NCI-H2196 (cell line): ENCODE measurements around the gene CTNNBL1.

Experiments used
- DNase-seq: peaks from one replicate; lab custom pipeline; 2025; ENCODE audit not compliant: unreplicated experiment; lab: John Stamatoyannopoulos, UW

CTNNBL1 gene

GRCh38 chr20:37808233-37809070 lies 114.6 kb downstream of the CTNNBL1 start:
- DNase-seq = no peak

- DNase-seq = no peak
Observed at GRCh38 chr20:37810027-37810426, 116.2 kb downstream of the CTNNBL1 start.

- DNase-seq = no peak
Observed at GRCh38 chr20:37816003-37816402, 122.2 kb downstream of the CTNNBL1 start.

DNA sequence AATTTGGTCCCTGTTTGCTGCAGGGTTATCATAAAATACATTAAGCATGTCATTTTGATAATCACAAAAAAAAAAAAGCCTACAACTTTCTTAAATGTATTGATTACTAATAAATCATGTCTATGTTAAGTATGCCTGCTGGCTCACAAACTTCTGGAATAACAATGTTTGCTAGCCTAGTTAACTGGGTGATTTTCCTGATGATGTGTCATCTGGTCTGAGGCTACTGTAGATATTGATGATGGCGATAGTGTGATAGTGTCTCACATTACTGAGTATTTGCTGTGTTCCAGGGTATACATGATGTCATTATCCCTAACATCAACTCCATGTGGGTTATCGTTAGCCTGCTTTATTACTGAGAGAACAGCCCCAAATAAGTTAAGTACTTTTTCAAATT lies 122.9 kb downstream of the CTNNBL1 start:
- DNase-seq = no peak

- no peak for DNase-seq
Observed at GRCh38 chr20:37821696-37822095, 127.9 kb downstream of the CTNNBL1 start.

GRCh38 chr20:37822141-37822601 lies 128.3 kb downstream of the CTNNBL1 start:
- DNase-seq = no peak

GRCh38 chr20:37823296-37823980 lies 129.6 kb downstream of the CTNNBL1 start:
- no peak for DNase-seq

GRCh38 chr20:37827605-37828004 lies 133.8 kb downstream of the CTNNBL1 start:
- DNase-seq = no peak

DNA sequence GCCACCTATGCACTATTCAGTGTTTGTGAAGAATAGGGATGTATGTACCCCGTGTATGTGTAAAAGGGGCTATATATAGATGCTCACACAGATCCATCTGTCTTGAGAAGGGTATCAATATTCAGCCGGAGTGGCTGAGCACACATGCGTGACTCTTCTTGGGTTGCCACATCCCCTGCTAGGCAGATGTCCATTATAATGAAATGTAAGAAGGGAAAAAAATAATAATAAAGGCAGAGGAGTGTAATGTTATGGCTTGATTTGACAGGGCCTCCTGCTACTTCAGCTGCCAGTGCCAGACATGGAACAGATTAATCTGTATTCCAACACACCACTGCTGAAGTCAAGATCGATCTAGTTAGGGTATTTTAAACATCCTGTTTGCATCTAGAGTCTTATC lies 134.9 kb downstream of the CTNNBL1 start:
- DNase-seq = no peak

- no peak for DNase-seq
Observed at GRCh38 chr20:37829128-37829527, 135.3 kb downstream of the CTNNBL1 start.

DNA sequence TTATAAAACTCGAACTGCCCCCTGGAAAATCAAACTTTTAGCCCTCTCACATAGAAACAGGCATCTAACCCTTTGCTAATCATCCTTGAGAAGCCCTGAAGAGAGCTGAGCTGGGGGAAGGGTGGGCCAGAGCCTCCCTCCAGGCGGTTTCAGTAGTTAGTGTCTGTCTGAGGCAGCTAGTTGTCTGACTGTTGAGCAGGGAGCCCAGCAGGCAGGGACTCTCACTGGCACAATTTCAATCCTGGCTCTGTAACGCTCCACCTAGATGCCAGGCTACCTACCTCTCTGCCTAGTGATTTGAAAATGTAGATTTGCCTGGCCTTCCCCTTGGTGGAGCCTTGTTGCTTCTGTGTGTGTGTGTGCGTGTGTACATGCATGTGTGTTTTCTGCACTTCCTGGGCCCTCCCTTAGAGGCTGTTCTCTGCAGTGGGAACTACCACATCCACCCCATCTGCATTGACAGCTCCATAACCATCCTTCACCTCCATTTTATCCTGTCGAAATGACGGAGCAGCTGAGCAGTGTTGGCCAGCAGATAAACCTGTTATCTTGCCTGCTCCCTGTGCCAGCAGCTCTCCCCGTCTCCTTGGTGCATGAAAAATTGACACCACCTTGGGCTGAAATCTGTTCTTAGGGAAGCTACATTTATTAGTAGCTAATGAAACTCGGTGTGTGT lies 139.5 kb downstream of the CTNNBL1 start:
- DNase-seq = no peak

DNA sequence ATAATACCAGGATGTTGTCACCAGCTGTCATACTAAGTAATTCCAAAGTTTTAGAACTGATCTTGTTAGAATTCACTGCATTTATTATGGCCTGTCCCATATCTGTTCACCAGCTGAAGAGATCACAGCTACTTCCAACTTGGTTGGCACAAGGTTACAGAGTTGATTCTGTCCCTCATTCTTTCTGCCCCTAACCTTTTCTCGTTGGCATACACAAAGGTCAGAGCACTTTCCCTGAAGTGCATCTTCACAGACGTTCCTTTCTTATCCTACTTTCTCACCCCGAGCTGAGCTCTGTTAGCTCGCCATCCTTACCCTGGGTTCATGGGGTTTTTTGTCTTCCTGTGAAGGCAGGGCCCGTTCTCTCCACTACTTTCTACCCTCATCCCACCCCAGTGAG lies 143.1 kb downstream of the CTNNBL1 start:
- no peak for DNase-seq

GRCh38 chr20:37837924-37838323 lies 144.1 kb downstream of the CTNNBL1 start:
- no peak for DNase-seq

DNA sequence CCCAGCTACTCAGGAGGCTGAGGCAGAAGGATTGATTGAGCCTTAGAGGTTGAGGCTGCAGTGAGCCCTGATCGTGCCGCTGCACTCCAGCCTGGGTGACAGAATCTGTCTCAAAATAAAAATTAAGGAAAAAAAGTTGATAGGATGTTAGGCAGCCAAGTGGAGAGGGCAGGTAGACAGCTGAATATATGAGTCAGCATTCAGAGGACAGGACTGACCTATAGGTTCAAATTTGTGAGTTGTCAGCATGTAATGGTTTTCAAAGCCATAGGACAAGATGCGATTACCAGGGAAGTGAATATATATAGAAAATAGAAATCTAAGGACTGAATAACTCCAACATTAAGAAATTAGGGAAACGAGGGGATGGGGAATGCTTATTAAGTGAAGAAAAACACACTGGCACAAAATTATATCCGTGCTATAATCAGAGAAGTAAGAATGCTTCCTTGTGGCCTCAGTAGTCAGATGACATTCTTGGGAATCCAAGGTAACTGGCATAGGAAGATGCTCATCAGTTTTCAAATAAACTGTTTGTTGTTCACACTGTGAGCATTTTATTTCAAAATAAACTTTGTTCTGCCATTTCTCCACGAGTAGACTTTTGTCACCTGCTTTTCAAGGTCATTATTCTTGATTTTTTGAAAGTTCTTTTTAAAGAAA lies 145.1 kb downstream of the CTNNBL1 start:
- DNase-seq = no peak

- DNase-seq = peak; percentile 22
Observed at GRCh38 chr20:37839432-37839827, 145.6 kb downstream of the CTNNBL1 start.

GRCh38 chr20:37839955-37840354 lies 146.1 kb downstream of the CTNNBL1 start:
- DNase-seq = no peak

DNA sequence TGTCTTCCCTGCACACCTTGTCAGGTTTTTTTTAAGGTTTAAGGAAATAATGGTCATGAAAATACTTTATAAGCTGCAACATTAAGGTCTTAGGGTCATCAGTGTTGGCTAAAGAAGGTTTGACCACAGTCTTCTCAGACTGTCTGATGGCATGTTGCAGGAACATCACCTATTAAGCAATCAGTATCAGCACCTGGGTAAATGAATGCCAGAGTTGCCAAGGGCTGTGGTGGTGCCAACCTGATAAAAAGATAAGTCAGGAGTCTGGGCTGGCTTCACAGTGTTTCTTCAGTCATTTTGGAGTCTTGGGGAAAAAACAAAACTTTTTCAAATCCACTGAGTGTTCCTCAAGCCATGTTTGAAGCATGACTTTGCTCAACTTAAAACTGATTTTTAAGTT lies 147.6 kb downstream of the CTNNBL1 start:
- DNase-seq = no peak

- no peak for DNase-seq
Observed at GRCh38 chr20:37841971-37842370, 148.1 kb downstream of the CTNNBL1 start.

GRCh38 chr20:37845241-37845681 lies 151.4 kb downstream of the CTNNBL1 start:
- DNase-seq = peak; percentile 57

DNA sequence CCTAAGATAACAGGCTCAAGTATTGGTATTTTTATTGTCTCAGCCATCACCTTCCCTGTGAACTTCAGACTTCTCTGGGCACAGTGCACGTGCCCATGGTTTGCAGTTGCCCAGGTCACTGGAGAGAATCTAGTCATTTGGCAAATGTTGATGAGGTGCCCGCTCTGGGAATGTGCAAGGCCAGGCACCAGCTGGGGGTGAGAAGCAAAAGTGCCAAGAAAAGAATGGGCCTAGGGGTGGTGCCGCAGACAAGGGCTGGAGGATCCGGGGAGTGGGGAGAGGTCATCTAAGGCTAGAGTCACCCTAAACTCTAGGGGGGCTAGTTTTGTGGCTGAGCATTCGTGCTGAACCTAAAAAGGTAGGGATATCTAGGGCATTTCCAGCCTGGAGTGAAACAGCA lies 152.0 kb downstream of the CTNNBL1 start:
- peak; percentile 57 for DNase-seq

DNA sequence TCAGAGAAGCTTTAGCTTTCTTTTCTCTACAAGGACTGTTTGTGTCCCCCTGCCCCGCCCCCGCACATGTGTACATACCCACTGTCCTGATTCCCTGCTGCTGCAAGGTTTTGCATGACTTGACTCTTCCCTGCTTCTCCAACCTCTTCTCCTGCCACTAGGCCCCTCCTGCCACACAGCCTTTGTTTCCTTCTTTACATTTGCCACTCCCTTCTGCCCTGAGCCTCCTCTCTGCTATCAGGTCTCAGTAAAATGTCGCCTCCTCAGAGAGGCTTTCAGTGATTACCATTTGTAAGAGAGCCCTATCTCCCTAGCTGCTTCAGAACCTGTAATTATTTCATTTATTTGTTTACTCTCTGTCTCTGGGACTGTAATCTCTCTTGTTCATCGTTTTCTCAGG lies 152.7 kb downstream of the CTNNBL1 start:
- DNase-seq = peak; percentile 10
